OCI-LY1 (cell line): ENCODE results near the gene HCRTR1.
A peak's percentile ranks its signal among the peaks of the same experiment; 100 is the strongest.

Source experiments
- H2AFZ ChIP-seq: fragments of 200-600 bp; sonication (generic), shearing (Covaris generic); 2 replicates; pipeline ENCODE4 v1.6.0; 2014; ENCODE audit warnings: antibody characterized with exemption, mild to moderate bottlenecking, low read length
- H3F3A ChIP-seq: fragments of 200-600 bp; sonication (generic), shearing (Covaris generic); 2 replicates; pipeline ENCODE4 v1.6.0; 2014; ENCODE audit warnings: mild to moderate bottlenecking, antibody characterized with exemption, low read length, moderate library complexity; ENCODE audit not compliant: insufficient read depth
- H3K27ac ChIP-seq: fragments of 200-600 bp; sonication (generic); 2 replicates; pipeline ENCODE4 v1.5.1; 2014; ENCODE audit warnings: low read length, mixed run types, mild to moderate bottlenecking, low read depth; ENCODE audit not compliant: poor library complexity, severe bottlenecking
- H3K27me3 ChIP-seq: fragments of 200-600 bp; sonication (generic); 2 replicates; pipeline ENCODE4 v1.6.0; 2014; ENCODE audit warnings: antibody characterized with exemption, mild to moderate bottlenecking, low read length, moderate library complexity; ENCODE audit not compliant: insufficient read depth
- H3K36me3 ChIP-seq: fragments of 200-600 bp; sonication (generic); 2 replicates; pipeline ENCODE4 v1.6.1; 2014; ENCODE audit warnings: mild to moderate bottlenecking, antibody characterized with exemption, low read length, moderate library complexity, mixed read lengths; ENCODE audit not compliant: insufficient read depth
- H3K4me1 ChIP-seq: fragments of 200-600 bp; sonication (generic); 2 replicates; pipeline ENCODE4 v1.5.1; 2014; ENCODE audit warnings: mild to moderate bottlenecking, low read length, moderate library complexity; ENCODE audit not compliant: insufficient read depth, severe bottlenecking
- H3K4me2 ChIP-seq: fragments of 200-600 bp; sonication (generic), shearing (Covaris generic); 2 replicates; pipeline ENCODE4 v1.6.1; 2014; ENCODE audit warnings: low read length
- H3K4me3 ChIP-seq: fragments of 200-600 bp; sonication (generic); 2 replicates; pipeline ENCODE4 v1.5.1; 2014; ENCODE audit warnings: low read length, low read depth, mild to moderate bottlenecking, mixed read lengths; ENCODE audit not compliant: poor library complexity, severe bottlenecking
- H3K79me2 ChIP-seq: fragments of 200-600 bp; shearing (Covaris generic); 2 replicates; pipeline ENCODE4 v1.6.1; 2016; ENCODE audit warnings: mixed run types, low read length, mixed read lengths; ENCODE audit not compliant: insufficient read depth
- H3K9ac ChIP-seq: fragments of 200-600 bp; sonication (generic), shearing (Covaris generic); 2 replicates; pipeline ENCODE4 v1.6.1; 2014; ENCODE audit warnings: mild to moderate bottlenecking, low read length, mixed read lengths
- H3K9me2 ChIP-seq: fragments of 200-600 bp; sonication (generic), shearing (Covaris generic); 2 replicates; pipeline ENCODE4 v1.6.1; 2014; ENCODE audit warnings: low read depth, mild to moderate bottlenecking, low read length, mixed read lengths
- H3K9me3 ChIP-seq: fragments of 200-600 bp; shearing (Covaris generic); 2 replicates; pipeline ENCODE4 v1.6.1; 2014; ENCODE audit warnings: low read length, mixed read lengths
- H4K20me1 ChIP-seq: fragments of 200-600 bp; sonication (generic), shearing (Covaris generic); 2 replicates; pipeline ENCODE4 v1.6.0; 2016; ENCODE audit warnings: mild to moderate bottlenecking, low read length; ENCODE audit not compliant: insufficient read depth
- CTCF ChIP-seq: fragments of 200-600 bp; sonication (generic), shearing (Covaris generic); IDR thresholded peaks from 2 replicates; pipeline ENCODE4 v1.5.1; 2017; ENCODE audit warnings: mild to moderate bottlenecking, antibody characterized with exemption, low read length, moderate library complexity, mixed read lengths
- EZH2 ChIP-seq: fragments of 200-600 bp; sonication (generic), shearing (Covaris generic); IDR thresholded peaks from 2 replicates; pipeline ENCODE4 v1.8.0; 2017; ENCODE audit warnings: borderline replicate concordance, mixed run types, mild to moderate bottlenecking, antibody characterized with exemption, low read length, moderate library complexity, mixed read lengths

The HCRTR1 gene

GRCh38 chr1:31669433-31669785 lies 51.9 kb downstream of the HCRTR1 start:
- Histone ChIP-seq H3F3A (no peaks in the 10 kb centered on the region), H3K4me1 (no peaks in the 10 kb centered on the region), H3K79me2 (no peaks in the 10 kb centered on the region), H4K20me1 (no peaks in the 10 kb centered on the region), H3K27ac (no peak overlapping the region), H3K4me2 (no peak overlapping the region), H3K27me3 (0 out of 2 replicates have a peak, but pooled peaks cover 9% of the 10 kb centered on the region), H3K9ac (no peak overlapping the region), H3K9me2 (no peaks in the 10 kb centered on the region), H2AFZ (no peak overlapping the region), H3K9me3 (no peaks in the 10 kb centered on the region), H3K36me3 (no peaks in the 10 kb centered on the region), H3K4me3 (no peak overlapping the region)
- TF ChIP-seq EZH2 (no peak), CTCF (no peak)

GRCh38 chr1:31669786-31670592 lies 52.5 kb downstream of the HCRTR1 start:
- H3K9me3 ChIP-seq: no peaks in the 10 kb centered on the region
- TF ChIP-seq CTCF (peak; percentile 41), EZH2 (no peak)
- H3F3A ChIP-seq: no peaks in the 10 kb centered on the region
- H3K9ac ChIP-seq: no peak overlapping the region
- H3K4me1 ChIP-seq: no peaks in the 10 kb centered on the region
- no peaks in the 10 kb centered on the region for H4K20me1 ChIP-seq
- no peak overlapping the region for H3K27ac ChIP-seq
- no peak overlapping the region for H2AFZ ChIP-seq
- no peaks in the 10 kb centered on the region for H3K36me3 ChIP-seq
- no peak overlapping the region for H3K4me3 ChIP-seq
- no peak overlapping the region; the same call in 1 of the 2 replicates for H3K4me2 ChIP-seq
- H3K79me2 ChIP-seq: no peaks in the 10 kb centered on the region
- no peaks in the 10 kb centered on the region for H3K9me2 ChIP-seq
- H3K27me3 ChIP-seq: 0 out of 2 replicates have a peak, but pooled peaks cover 9% of the 10 kb centered on the region

- Histone ChIP-seq H4K20me1 (no peaks in the 10 kb centered on the region), H2AFZ (no peak overlapping the region), H3K27ac (no peak overlapping the region), H3K9me3 (no peaks in the 10 kb centered on the region), H3K36me3 (no peaks in the 10 kb centered on the region), H3K4me2 (no peak overlapping the region), H3K4me1 (no peaks in the 10 kb centered on the region), H3F3A (no peaks in the 10 kb centered on the region), H3K79me2 (no peaks in the 10 kb centered on the region), H3K4me3 (no peak overlapping the region), H3K27me3 (0 out of 2 replicates have a peak, but pooled peaks cover 7% of the 10 kb centered on the region), H3K9me2 (no peaks in the 10 kb centered on the region), H3K9ac (no peak overlapping the region)
- no peak for TF ChIP-seq CTCF
- TF ChIP-seq EZH2: no peak
Observed at GRCh38 chr1:31670593-31670964, 53.1 kb downstream of the HCRTR1 start.
